H4 (cell line): ENCODE measurements around the gene GALNT13. TPM values are rescaled to one million over a fixed set of nuclear protein-coding genes. Genes with fewer than 3 reads are reported as not detected.

Source experiments
- DNase-seq: peaks from one replicate; pipeline ENCODE4 v3.0.0-alpha.2; 2015; ENCODE audit warnings: low spot score
- total RNA-seq: library from RNA; depleted of rRNA; stranded (reverse); fragments of >200 nt; shearing (Covaris generic); gene quantifications from 2 replicates; pipeline ENCODE4 v1.2.3, GENCODE V29; 2014

Gene GALNT13
- total RNA-seq, 1 experiment from 2014 or later: 10.4 TPM

DNA sequence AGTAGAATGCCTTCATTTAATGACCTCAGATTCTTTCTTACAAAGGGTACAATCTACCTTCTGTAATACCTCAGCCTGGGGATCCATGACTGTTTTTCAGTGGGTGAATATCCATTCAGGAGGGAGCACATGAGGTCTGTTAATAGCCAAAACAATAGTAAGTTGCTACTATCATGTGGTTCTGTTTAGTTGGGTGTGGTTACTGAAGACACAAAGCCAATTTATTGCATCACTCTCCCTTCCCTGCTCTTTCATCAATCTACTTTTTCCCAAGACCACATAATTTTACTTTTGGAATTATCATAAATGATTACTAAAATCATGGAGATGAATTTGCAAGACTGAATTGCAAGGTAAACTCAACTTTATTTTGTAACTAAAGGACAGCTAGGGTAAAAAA, 254.2 kb downstream of the GALNT13 start:
- DNase-seq: peak; percentile 13

- no peak for DNase-seq
These were observed 259.1 kb downstream of the GALNT13 start for GRCh38 chr2:154130821-154131220.

DNA sequence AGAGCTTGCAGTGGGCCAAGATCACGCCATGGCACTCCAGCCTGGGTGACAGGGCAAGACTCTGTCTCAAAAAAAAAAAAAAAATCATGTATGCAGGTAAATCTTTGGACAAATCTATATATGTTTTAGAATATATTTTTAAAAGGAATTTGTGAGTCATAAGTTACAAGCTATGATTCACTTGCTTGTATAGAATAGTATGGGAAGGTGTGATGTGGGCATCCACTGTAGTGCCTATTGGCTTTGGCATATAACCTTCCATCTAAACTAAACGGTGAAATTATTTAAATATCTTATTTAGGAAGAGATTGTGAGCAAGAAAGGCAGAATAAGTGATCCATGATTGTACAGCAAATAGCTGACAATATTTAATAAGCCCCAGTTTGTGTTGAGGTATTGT, 261.1 kb downstream of the GALNT13 start:
- DNase-seq: no peak

DNA sequence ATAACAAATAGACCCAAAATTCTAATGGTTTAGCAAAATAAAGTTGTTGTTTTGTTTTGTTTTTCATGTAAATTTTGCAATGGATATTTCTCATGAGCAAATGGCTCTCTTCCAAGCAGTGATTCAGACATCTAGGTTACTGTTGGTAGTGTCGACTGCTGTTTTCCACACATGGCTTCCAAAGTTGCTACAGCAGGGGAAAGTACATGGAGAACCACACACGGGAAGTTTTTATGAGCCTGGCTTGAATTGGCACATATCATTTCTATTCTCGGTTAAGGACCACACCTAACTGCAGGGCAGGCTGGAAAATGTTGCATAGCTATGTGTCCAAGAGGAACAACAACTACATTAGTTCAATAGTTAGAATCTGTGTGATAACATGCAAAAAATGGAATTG, 262.1 kb downstream of the GALNT13 start:
- peak; percentile 23 for DNase-seq

DNA sequence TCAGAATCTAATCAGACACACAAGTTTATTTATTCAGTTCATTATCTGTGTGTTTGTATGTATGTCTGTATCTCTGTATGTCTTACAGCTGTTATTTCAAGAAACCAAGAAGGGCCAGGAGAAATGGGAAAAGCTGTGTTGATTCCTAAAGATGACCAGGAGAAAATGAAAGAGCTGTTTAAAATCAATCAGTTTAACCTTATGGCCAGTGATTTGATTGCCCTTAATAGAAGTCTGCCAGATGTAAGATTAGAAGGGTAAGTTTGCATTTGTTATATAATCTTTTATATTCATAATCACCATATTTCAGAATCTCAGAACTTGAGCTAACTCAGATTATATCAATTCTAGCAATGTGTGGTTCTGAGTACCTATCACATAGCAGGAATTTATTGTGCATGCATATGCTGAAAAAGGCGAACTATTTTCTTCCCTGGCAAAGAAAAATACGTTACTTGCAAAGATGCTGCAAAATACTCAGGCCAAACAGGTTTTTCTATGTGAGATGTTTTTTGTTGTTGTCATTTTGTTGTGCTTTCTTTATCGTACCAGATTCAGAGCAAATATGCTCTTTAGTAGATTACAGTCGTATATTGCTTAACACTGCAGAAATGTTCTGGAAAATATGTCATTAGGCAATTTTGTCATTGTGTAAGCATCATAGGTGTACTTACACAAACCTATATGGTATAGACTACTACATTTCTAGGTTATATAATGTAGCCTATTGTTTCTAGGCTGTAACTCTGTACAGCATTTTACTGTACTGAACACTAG, 268.7 kb downstream of the GALNT13 start:
- DNase-seq: no peak

DNA sequence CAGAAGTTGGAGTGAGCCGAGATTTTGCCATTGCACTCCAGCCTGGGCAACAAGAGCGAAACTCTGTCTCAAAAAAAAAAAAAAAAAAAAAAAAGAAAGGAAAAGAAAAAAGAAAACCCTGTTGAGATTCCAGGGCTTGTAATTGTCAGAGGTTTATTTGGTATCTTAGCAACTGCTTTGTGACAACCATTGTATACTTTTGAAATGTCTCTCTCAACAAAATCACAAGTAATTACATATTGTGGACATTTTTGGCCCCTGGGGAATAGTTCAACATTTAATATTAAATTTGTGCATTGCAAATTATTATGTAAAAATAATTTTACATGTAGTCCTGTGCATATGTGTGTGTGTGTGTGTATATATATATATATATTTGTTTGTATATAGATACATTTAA, 270.8 kb downstream of the GALNT13 start:
- DNase-seq: no peak

DNA sequence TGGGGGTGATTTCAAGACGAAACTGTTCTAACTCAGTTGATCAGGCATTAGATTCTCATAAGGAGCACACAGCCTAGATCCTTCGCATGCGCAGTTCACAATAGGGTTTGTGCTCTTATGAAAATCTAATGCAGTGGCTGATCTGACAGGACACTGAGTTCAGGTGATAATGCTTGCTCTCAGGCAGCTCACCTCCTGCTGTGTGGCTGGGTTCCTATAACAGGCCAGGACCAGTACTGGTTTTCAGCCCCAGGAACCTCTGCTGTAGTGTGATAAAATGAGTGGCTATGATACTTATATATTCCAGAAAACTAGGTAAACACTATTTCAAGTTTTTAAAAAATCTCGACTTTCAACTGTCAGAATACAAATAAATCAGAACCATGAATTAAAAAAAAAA, 271.4 kb downstream of the GALNT13 start:
- no peak for DNase-seq

DNA sequence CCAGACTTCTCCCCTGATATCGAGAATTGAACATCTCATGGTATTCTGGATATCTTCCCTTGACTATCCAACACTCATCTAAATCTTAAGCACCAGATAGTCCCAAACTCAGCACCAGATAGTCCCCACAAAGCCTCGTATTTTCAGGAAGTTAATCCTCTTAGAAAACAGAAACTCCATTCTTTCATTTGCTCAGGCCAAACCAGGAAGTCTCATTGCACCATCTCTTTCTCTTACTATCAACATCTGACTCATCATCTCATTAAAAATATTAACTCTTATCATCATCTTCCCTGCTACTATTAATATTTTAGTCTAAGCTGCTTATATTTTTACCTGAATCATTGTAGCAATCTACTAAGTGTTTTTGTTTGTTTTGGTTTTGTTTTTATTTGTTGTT, 286.4 kb downstream of the GALNT13 start:
- DNase-seq: no peak

DNA sequence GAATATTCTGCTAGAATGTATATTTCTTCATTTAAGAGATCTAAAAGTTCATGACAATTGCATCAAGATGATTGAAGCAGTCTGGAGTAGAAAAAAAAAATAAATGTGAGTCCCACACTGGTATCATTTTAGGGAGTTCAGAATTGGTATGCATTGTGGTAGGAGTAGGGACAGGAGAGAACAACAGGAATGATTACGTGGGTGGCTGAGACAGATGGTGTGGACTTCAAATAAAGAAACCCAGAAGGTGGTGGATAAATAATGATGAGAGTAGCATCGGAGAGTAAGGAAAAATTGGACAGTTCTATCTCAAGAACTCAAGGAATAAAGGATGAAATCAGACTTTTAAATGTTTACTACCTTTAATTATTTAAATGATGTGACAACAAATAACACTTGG, 289.6 kb downstream of the GALNT13 start:
- no peak for DNase-seq

GRCh38 chr2:154170400-154170799, 298.7 kb downstream of the GALNT13 start:
- DNase-seq: no peak

GRCh38 chr2:154173164-154173563, 301.4 kb downstream of the GALNT13 start:
- no peak for DNase-seq

- no peak for DNase-seq
These were observed 302.2 kb downstream of the GALNT13 start for GRCh38 chr2:154173919-154174318.

- DNase-seq: no peak
These were observed 310.3 kb downstream of the GALNT13 start for GRCh38 chr2:154182008-154182407.

DNA sequence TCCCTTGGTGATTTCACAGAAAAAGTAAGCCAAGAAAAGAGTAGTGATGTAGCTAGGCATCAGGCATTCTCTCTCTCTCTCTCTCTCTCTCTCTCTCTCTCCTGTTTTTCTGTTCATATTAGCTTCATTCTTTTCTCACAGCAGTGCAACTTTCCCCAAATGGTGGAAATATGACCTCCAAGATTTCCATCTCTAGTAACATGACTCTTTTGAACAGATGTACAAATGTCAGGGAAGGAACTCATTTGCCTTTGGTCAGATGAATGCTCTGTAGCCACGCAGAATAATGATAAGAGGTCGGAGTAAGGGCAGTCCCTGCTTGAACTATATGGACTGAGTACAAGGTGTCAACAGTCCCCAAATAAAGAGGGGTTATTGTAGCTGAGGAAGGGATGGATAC, 316.2 kb downstream of the GALNT13 start:
- DNase-seq: no peak

- DNase-seq: no peak
These were observed 318.2 kb downstream of the GALNT13 start for GRCh38 chr2:154189953-154190352.

- DNase-seq: no peak
These were observed 321.5 kb downstream of the GALNT13 start for GRCh38 chr2:154193246-154193645.

- no peak for DNase-seq
These were observed 323.4 kb downstream of the GALNT13 start for GRCh38 chr2:154194909-154195643.

DNA sequence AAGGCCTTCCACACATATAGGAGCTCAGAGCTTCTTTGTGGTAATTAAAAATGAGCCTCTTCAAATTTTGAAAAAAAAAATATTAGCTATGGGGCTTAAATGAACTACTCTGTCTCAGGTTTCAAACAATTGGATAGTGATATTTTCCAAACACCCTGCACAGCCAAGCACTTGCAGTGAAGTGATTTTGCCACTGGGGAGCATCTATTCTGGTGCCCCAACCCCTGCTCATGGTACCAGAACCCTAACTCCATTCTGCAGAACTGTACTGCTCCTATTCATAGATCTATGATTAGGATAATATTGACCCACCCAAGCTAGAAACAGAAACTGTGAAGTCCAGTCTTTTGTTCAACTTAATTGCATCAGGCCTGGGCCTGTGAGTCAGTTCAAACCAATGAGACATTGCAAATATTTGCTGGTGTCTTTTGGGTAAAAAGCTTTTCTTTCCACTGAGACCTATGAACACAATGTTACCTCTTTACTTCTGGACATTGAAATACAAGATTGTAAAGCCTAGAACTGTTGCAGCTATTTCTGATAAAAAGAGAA, 324.0 kb downstream of the GALNT13 start:
- no peak for DNase-seq

- DNase-seq: no peak
These were observed 327.1 kb downstream of the GALNT13 start for GRCh38 chr2:154198866-154199265.

GRCh38 chr2:154203206-154203605, 331.5 kb downstream of the GALNT13 start:
- DNase-seq: no peak

GRCh38 chr2:154203902-154204301, 332.2 kb downstream of the GALNT13 start:
- no peak for DNase-seq

DNA sequence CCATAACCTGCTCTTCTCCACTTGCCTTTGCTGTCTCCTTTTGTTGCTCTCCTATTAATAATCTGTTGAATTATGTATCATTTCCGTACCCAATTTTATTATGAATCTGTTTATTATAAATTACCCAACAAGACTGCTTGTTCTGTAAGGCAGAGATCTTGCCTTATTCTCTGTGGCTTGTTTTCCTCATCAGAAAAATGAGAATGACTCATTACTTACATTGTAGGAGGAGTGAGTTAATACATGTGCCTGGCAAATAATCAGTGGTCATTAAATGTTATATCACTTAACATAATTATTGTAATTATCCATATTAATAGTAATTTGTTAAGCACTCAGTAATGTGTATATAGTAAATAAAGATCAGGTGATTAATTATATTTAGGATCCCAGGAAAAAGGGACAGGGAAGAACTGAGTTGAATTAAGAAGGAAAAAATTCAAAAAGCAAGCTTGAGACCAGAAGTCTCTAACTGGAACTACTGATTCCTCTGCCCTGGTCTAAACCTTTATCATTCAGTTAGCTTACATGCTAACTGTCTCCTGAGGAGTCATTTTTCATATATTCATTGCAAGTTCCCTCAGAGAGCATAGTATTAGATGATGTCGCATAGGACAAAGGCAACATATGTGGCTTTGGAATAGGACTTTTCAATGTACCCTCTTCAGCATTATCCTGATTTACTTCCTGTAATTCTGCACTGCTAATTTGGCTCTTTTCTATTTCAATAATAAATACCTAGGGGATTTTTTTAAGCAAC, 335.7 kb downstream of the GALNT13 start:
- no peak for DNase-seq
